H1 (cell line): ENCODE data around the gene KIAA1328. TPM values are rescaled to one million over a fixed set of nuclear protein-coding genes. Genes with fewer than 3 reads are reported as not detected.

Experiments
- CTCF ChIA-PET: fragments of 300-600 bp; sonication (Branson Sonifier 250); formaldehyde crosslinking; loops from one replicate; lab custom pipeline; 2021; ENCODE audit not compliant: partially characterized antibody; lab: Charles Lee
- POLR2A ChIA-PET: fragments of 300-600 bp; sonication (Branson Sonifier 250); formaldehyde crosslinking; loops from one replicate; lab custom pipeline; 2021; ENCODE audit warnings: inconsistent platforms; ENCODE audit not compliant: partially characterized antibody; lab: Charles Lee
- DNase-seq, 2 experiments: peaks; one replicate each; pipeline versions ENCODE4 v3.0.0 to v3.0.0-alpha.2; 2010 to 2022; ENCODE audit warnings: low spot score in 2 of 2, low read depth in 1 of 2, mixed read lengths in 1 of 2
- FAIRE-seq: peaks from 2 replicates; lab custom pipeline; 2011; peaks lifted over from hg19 to GRCh38; lab: Jason Lieb, UNC
- H2AFZ ChIP-seq: 2 replicates; pipeline ENCODE4 v1.8.1; 2012; ENCODE audit warnings: low read length, inconsistent platforms
- H2AK5ac ChIP-seq: 2 replicates; pipeline ENCODE4 v1.6.1; 2013; ENCODE audit warnings: low read depth, low read length
- H2BK120ac ChIP-seq: replicated peaks from 2 replicates; pipeline ENCODE3; 2013; ENCODE audit warnings: low read depth, low read length, inconsistent platforms
- H2BK12ac ChIP-seq: 2 replicates; pipeline ENCODE4 v1.6.1; 2013; ENCODE audit warnings: low read depth, low read length
- H2BK15ac ChIP-seq: 2 replicates; pipeline ENCODE4 v1.6.1; 2013; ENCODE audit warnings: low read length
- H2BK20ac ChIP-seq: 2 replicates; pipeline ENCODE4 v1.6.1; 2013; ENCODE audit warnings: low read length
- H2BK5ac ChIP-seq: 2 replicates; pipeline ENCODE4 v1.6.1; 2013; ENCODE audit warnings: low read depth, low read length
- H3K14ac ChIP-seq: 2 replicates; pipeline ENCODE4 v1.6.1; 2013; ENCODE audit warnings: inconsistent platforms; ENCODE audit not compliant: insufficient read length
- H3K18ac ChIP-seq: 2 replicates; pipeline ENCODE4 v1.6.1; 2013; ENCODE audit warnings: low read length; ENCODE audit errors: extremely low read depth
- H3K23ac ChIP-seq: 2 replicates; pipeline ENCODE4 v1.6.1; 2013; ENCODE audit warnings: inconsistent platforms; ENCODE audit not compliant: insufficient read length
- H3K23me2 ChIP-seq: 2 replicates; pipeline ENCODE4 v1.6.1; 2013; ENCODE audit warnings: low read depth, low read length
- H3K27ac ChIP-seq: 2 replicates; pipeline ENCODE4 v1.6.1; 2011; ENCODE audit warnings: low read depth, low read length, inconsistent platforms
- H3K27me3 ChIP-seq, 4 experiments: replicated peaks in 1 of 4; 1 replicate in 1 of 4; 2 replicates in 3 of 4; pipeline versions ENCODE4 v1.6.1 to v1.8.1; 2011 to 2013; ENCODE audit warnings: low read length in 3 of 4, mild to moderate bottlenecking in 3 of 4, inconsistent platforms in 2 of 4, mixed read lengths in 2 of 4, moderate library complexity in 1 of 4; ENCODE audit not compliant: control insufficient read depth in 3 of 4, insufficient read depth in 3 of 4; ENCODE audit errors: extremely low read depth in 1 of 4
- H3K36me3 ChIP-seq, 4 experiments: 2 replicates each; pipeline versions ENCODE4 v1.6.1 to v1.8.1; 2011 to 2013; ENCODE audit warnings: mild to moderate bottlenecking in 4 of 4, low read length in 3 of 4, moderate library complexity in 2 of 4, control low read depth in 1 of 4, inconsistent platforms in 1 of 4; ENCODE audit not compliant: insufficient read depth in 4 of 4, control insufficient read depth in 2 of 4
- H3K4ac ChIP-seq: replicated peaks from 2 replicates; pipeline ENCODE3; 2013; ENCODE audit warnings: low read length, low read depth, mixed read lengths, inconsistent platforms; ENCODE audit not compliant: insufficient read length
- H3K4me1 ChIP-seq, 4 experiments: replicated peaks in 1 of 4; 1 replicate in 1 of 4; 2 replicates in 3 of 4; pipeline versions ENCODE4 v1.6.1 to v1.8.1; 2011 to 2013; ENCODE audit warnings: low read length in 3 of 4, inconsistent platforms in 2 of 4, mixed read lengths in 1 of 4; ENCODE audit not compliant: insufficient read depth in 4 of 4, control insufficient read depth in 3 of 4
- H3K4me2 ChIP-seq, 2 experiments: 2 replicates each; pipeline versions ENCODE4 v1.6.1 to v1.8.1; 2011 to 2013; ENCODE audit warnings: low read depth in 2 of 2, low read length in 2 of 2, control low read depth in 1 of 2, inconsistent platforms in 1 of 2, mild to moderate bottlenecking in 1 of 2; ENCODE audit not compliant: insufficient read depth in 1 of 2
- H3K4me3 ChIP-seq, 4 experiments: fragments of 200-600, 300-600 bp in 1 of 4; sonication (generic), shearing (Covaris generic), sonication (Bioruptor Twin) in 1 of 4; 2 replicates each; pipeline versions ENCODE4 v1.5.1 to v1.8.1; 2011 to 2016; ENCODE audit warnings: low read length in 4 of 4, low read depth in 3 of 4, control low read depth in 2 of 4, inconsistent platforms in 2 of 4, mild to moderate bottlenecking in 2 of 4, mixed read lengths in 1 of 4, moderate library complexity in 1 of 4; ENCODE audit not compliant: insufficient read depth in 2 of 4; ENCODE audit errors: extremely low read depth in 1 of 4
- H3K56ac ChIP-seq: replicated peaks from 2 replicates; pipeline ENCODE3; 2013; ENCODE audit warnings: low read depth, mild to moderate bottlenecking, mixed read lengths, low read length, inconsistent platforms; ENCODE audit not compliant: insufficient read length
- H3K79me1 ChIP-seq: 2 replicates; pipeline ENCODE4 v1.6.1; 2013; ENCODE audit warnings: low read depth, low read length, control low read depth
- H3K79me2 ChIP-seq, 2 experiments: 2 replicates each; pipeline versions ENCODE4 v1.6.1 to v1.8.1; 2012 to 2013; ENCODE audit warnings: low read length in 2 of 2, mild to moderate bottlenecking in 2 of 2, inconsistent platforms in 1 of 2; ENCODE audit not compliant: insufficient read depth in 2 of 2, control insufficient read depth in 1 of 2
- H3K9ac ChIP-seq, 4 experiments: replicated peaks in 1 of 4; 1 replicate in 1 of 4; 2 replicates in 3 of 4; pipeline versions ENCODE4 v1.6.1 to v1.8.1; 2011 to 2013; ENCODE audit warnings: low read depth in 3 of 4, low read length in 3 of 4, control low read depth in 2 of 4, mild to moderate bottlenecking in 2 of 4, moderate library complexity in 2 of 4, inconsistent platforms in 1 of 4; ENCODE audit errors: extremely low read depth in 1 of 4
- H3K9me3 ChIP-seq, 2 experiments: 2 replicates each; pipeline versions ENCODE4 v1.6.1 to v1.8.1; 2012 to 2013; ENCODE audit warnings: mild to moderate bottlenecking in 2 of 2, moderate library complexity in 2 of 2, control low read depth in 1 of 2, inconsistent platforms in 1 of 2, low read depth in 1 of 2, low read length in 1 of 2, mixed read lengths in 1 of 2; ENCODE audit not compliant: insufficient read depth in 2 of 2
- H4K20me1 ChIP-seq, 2 experiments: replicated peaks in 1 of 2; 2 replicates each; pipeline versions ENCODE3 to v1.8.1; 2011 to 2013; ENCODE audit warnings: inconsistent platforms in 2 of 2, low read length in 2 of 2, mild to moderate bottlenecking in 1 of 2; ENCODE audit not compliant: insufficient read depth in 2 of 2, control insufficient read depth in 1 of 2
- H4K5ac ChIP-seq: 2 replicates; pipeline ENCODE4 v1.6.1; 2013; ENCODE audit warnings: low read length, low read depth, mixed read lengths, inconsistent platforms; ENCODE audit not compliant: insufficient read length
- H4K8ac ChIP-seq: 2 replicates; pipeline ENCODE4 v1.8.0; 2013; ENCODE audit warnings: mild to moderate bottlenecking, moderate library complexity, low read length, inconsistent platforms; ENCODE audit not compliant: insufficient read depth; ENCODE audit errors: extremely low read depth
- H4K91ac ChIP-seq: replicated peaks from 2 replicates; pipeline ENCODE3; 2013; ENCODE audit warnings: low read length, mixed read lengths, inconsistent platforms; ENCODE audit not compliant: insufficient read length
- ASH2L ChIP-seq: fragments of 200-600, 300-600 bp; sonication (generic); IDR thresholded peaks from one replicate; pipeline ENCODE4 v1.7.1; 2017; ENCODE audit warnings: low read length
- ATF2 ChIP-seq: IDR thresholded peaks from 2 replicates; pipeline ENCODE4 v1.6.1; 2012; ENCODE audit warnings: low read length, inconsistent platforms
- CTCF ChIP-seq, 3 experiments: IDR thresholded peaks; 1 replicate in 2 of 3; 2 replicates in 1 of 3; pipeline versions ENCODE4 v1.5.1 to v1.6.1; 2011; ENCODE audit warnings: low read length in 3 of 3, mild to moderate bottlenecking in 3 of 3, inconsistent platforms in 2 of 3, low read depth in 1 of 3, moderate library complexity in 1 of 3; ENCODE audit not compliant: insufficient read depth in 1 of 3; ENCODE audit errors: control extremely low read depth in 1 of 3
- EZH2 ChIP-seq: fragments of 200-600 bp; sonication (generic); IDR thresholded peaks from 2 replicates; pipeline ENCODE4 v1.7.1; 2012; ENCODE audit warnings: low read depth, mild to moderate bottlenecking, moderate library complexity, low read length, inconsistent platforms; ENCODE audit not compliant: severe bottlenecking
- PHF8 ChIP-seq: fragments of 200-600 bp; sonication (generic); conservative IDR thresholded peaks from 2 replicates; pipeline ENCODE4 v1.7.1; 2012; ENCODE audit warnings: low read depth, mild to moderate bottlenecking, inconsistent platforms, low read length, moderate library complexity
- RFX5 ChIP-seq: IDR thresholded peaks from 2 replicates; pipeline ENCODE4 v1.6.1; 2011; ENCODE audit warnings: low read depth, low read length, improper control_type of control experiment, borderline replicate concordance
- SIRT6 ChIP-seq: IDR thresholded peaks from one replicate; pipeline ENCODE4 v1.7.1; 2012; ENCODE audit warnings: low read length, inconsistent platforms
- SIX5 ChIP-seq: IDR thresholded peaks from 2 replicates; pipeline ENCODE4 v1.6.1; 2011; ENCODE audit warnings: mild to moderate bottlenecking, low read depth, low read length
- WGBS, 2 experiments: shearing (Covaris generic) in 1 of 2; methylation state at CpG; one replicate each; pipeline versions ENCODE4 v1.1.6 to v1.1.7; 2013 to 2015; ENCODE audit warnings: low lambda C conversion rate in 2 of 2, mixed read lengths in 2 of 2, inconsistent platforms in 1 of 2, low coverage in 1 of 2, missing lambda C conversion rate in 1 of 2; ENCODE audit not compliant: insufficient replicate concordance in 2 of 2, insufficient coverage in 1 of 2, insufficient read length in 1 of 2; ENCODE audit errors: extremely low coverage in 1 of 2, missing lambda C conversion rate in 1 of 2; 5-methylcytosine and 5-hydroxymethylcytosine counted together
- polyA plus RNA-seq, 7 experiments: library from polyadenylated mRNA; depleted of rRNA in 3 of 7; stranded (reverse) in 5 of 7; unstranded in 2 of 7; fragments of >200 nt in 5 of 7; fragments of 200-250 nt in 2 of 7; gene quantifications; 1 replicate in 5 of 7; 2 replicates in 1 of 7; 4 replicates in 1 of 7; pipeline versions ENCODE4 v1.2.1 to v1.2.3, GENCODE V29; 2011 to 2013; ENCODE audit warnings: missing spikeins in 2 of 7, mixed read lengths in 2 of 7
- total RNA-seq: library from RNA; stranded (reverse); fragmentation: NEBNext Ultra II Directional; extraction: Animal tissue kit (Norgen Biotek cat#: 25700); gene quantifications from 2 replicates; pipeline ENCODE4 v1.2.1, GENCODE V29; 2021

KIAA1328 gene
- total and polyA plus RNA-seq, 2 of the 8 experiments (the other 6 are each of a cell fraction or from before 2014, with no cell fraction given), result 2.6 to 5.7 TPM

- H3K27ac ChIP-seq, result no peak overlapping the region
- no peaks in the 10 kb centered on the region for H3K27me3 ChIP-seq
- no peaks in the 10 kb centered on the region for H3K9me3 ChIP-seq
- peak overlapping the region; percentile 91 for H2BK5ac ChIP-seq
- peak overlapping the region; percentile 98 for H2BK12ac ChIP-seq
- POLR2A ChIA-PET, result interaction anchor here (0.8 kb wide), 1 partner anchor 168 kb away, joined by 3 read pairs; no protein-coding TSS in a partner anchor
- H2AFZ ChIP-seq, result peak overlapping the region; percentile 43; the same call in 1 of the 2 replicates
- H3K4me3 ChIP-seq, result no peak overlapping the region
- no peak overlapping the region for H3K23ac ChIP-seq
- H2BK15ac ChIP-seq, result no peak overlapping the region
- H4K8ac ChIP-seq, result no peak overlapping the region
- WGBS, 2 experiments, result 72% methylated on average over 2 of the region's 2 CpGs; no CpG with 5 or more reads in 1 of the 2 experiments
- H3K4ac ChIP-seq, result no peak overlapping the region
- no peaks in the 10 kb centered on the region; the same call in 1 of the 2 replicates for H3K23me2 ChIP-seq
- no peak overlapping the region for H2BK20ac ChIP-seq
- H2BK120ac ChIP-seq, result no peak overlapping the region
- H3K56ac ChIP-seq, result no peak overlapping the region
- H3K4me2 ChIP-seq, result 0 out of 4 replicates have a peak overlapping the region, but pooled peaks of 1 of the 2 experiments have one; percentile 16
- H3K4me1 ChIP-seq, result peaks cover 2 to 6% (median 3%) of the 10 kb centered on the region in 4 experiments; a peak in 4 of 7 replicates
- no peaks in the 10 kb centered on the region for H3K79me2 ChIP-seq
- H4K91ac ChIP-seq, result no peak overlapping the region
- H4K20me1 ChIP-seq, result no peaks in the 10 kb centered on the region
- H3K18ac ChIP-seq, result no peak overlapping the region
- H2AK5ac ChIP-seq, result no peak overlapping the region
- H3K36me3 ChIP-seq, result no peaks in the 10 kb centered on the region
- FAIRE-seq (no peak), DNase-seq (peak in 1 of 2 experiments; percentile 2)
- H3K79me1 ChIP-seq, result no peaks in the 10 kb centered on the region
- H4K5ac ChIP-seq, result no peak overlapping the region
- no peak overlapping the region for H3K9ac ChIP-seq
- no peak overlapping the region for H3K14ac ChIP-seq
- CTCF ChIA-PET, result interaction anchor here (0.7 to 2.2 kb wide), 6 partner anchors 24 to 143 kb away, joined by 3 to 13 read pairs (median 3); no protein-coding TSS in a partner anchor
- TF ChIP-seq EZH2 (no peak), ASH2L (no peak), ATF2 (no peak), CTCF (IDR thresholded peaks at IDR 0.05; ENCODE audit: control extremely low read depth in 1 of 3, insufficient read depth in 1 of 3, low read depth in 1 of 3, low read length in 3 of 3) (peak; percentile 7 to 26 (median 25); a peak in 3 of 4 replicates), PHF8 (no peak), RFX5 (no peak), SIX5 (no peak), SIRT6 (no peak)
These were observed 256.4 kb downstream of the KIAA1328 start for GRCh38 chr18:37085362-37085761.
